Measurements from ENCODE around the gene TINAG.

TINAG gene

GRCh38 chr6:54353975-54354374 is 45.7 kb downstream of the TINAG start:
- Mint-ChIP-seq H3K4me1 (no peaks in the 10 kb centered on the region), H3K36me3 (ENCODE audit: low read depth) (no peaks in the 10 kb centered on the region), H3K27ac (no peak overlapping the region), H3K9me3 (no peaks in the 10 kb centered on the region), H3K4me3 (no peak overlapping the region), H3K27me3 (ENCODE audit: low read depth, poor library complexity) (peaks cover 4% of the 10 kb centered on the region)
- TF ChIP-seq CTCF (IDR thresholded peaks at IDR 0.05) = no peak
- DNase-seq = no peak

GRCh38 chr6:54354608-54355007 is 46.4 kb downstream of the TINAG start:
- Mint-ChIP-seq H3K27ac (no peak overlapping the region), H3K4me1 (no peaks in the 10 kb centered on the region), H3K4me3 (no peak overlapping the region), H3K27me3 (ENCODE audit: low read depth, poor library complexity) (peaks cover 4% of the 10 kb centered on the region), H3K36me3 (ENCODE audit: low read depth) (no peaks in the 10 kb centered on the region), H3K9me3 (no peaks in the 10 kb centered on the region)
- no peak for DNase-seq
- no peak for TF ChIP-seq CTCF (IDR thresholded peaks at IDR 0.05)

- no peak for TF ChIP-seq CTCF (IDR thresholded peaks at IDR 0.05)
- peaks cover 4% of the 10 kb centered on the region for H3K27me3 Mint-ChIP-seq (ENCODE audit: low read depth, poor library complexity)
- H3K36me3 Mint-ChIP-seq (ENCODE audit: low read depth) = no peaks in the 10 kb centered on the region
- DNase-seq = no peak
- no peaks in the 10 kb centered on the region for H3K9me3 Mint-ChIP-seq
- H3K4me3 Mint-ChIP-seq = no peak overlapping the region
- no peak overlapping the region for H3K27ac Mint-ChIP-seq
- no peaks in the 10 kb centered on the region for H3K4me1 Mint-ChIP-seq
These were observed 48.9 kb downstream of the TINAG start for GRCh38 chr6:54357141-54357540.

- Mint-ChIP-seq H3K36me3 (ENCODE audit: low read depth) (no peaks in the 10 kb centered on the region), H3K4me1 (no peaks in the 10 kb centered on the region), H3K27ac (no peak overlapping the region), H3K27me3 (ENCODE audit: low read depth, poor library complexity) (peaks cover 4% of the 10 kb centered on the region), H3K4me3 (no peak overlapping the region), H3K9me3 (no peaks in the 10 kb centered on the region)
- no peak for TF ChIP-seq CTCF (IDR thresholded peaks at IDR 0.05)
- no peak for DNase-seq
These were observed 52.9 kb downstream of the TINAG start for GRCh38 chr6:54361188-54361587.

GRCh38 chr6:54361734-54362133 is 53.5 kb downstream of the TINAG start:
- no peak overlapping the region for H3K4me3 Mint-ChIP-seq
- TF ChIP-seq CTCF (IDR thresholded peaks at IDR 0.05) = no peak
- H3K9me3 Mint-ChIP-seq = no peaks in the 10 kb centered on the region
- DNase-seq = no peak
- peaks cover 4% of the 10 kb centered on the region for H3K27me3 Mint-ChIP-seq (ENCODE audit: low read depth, poor library complexity)
- H3K4me1 Mint-ChIP-seq = no peaks in the 10 kb centered on the region
- no peaks in the 10 kb centered on the region for H3K36me3 Mint-ChIP-seq (ENCODE audit: low read depth)
- H3K27ac Mint-ChIP-seq = no peak overlapping the region

GRCh38 chr6:54366667-54367327 is 58.6 kb downstream of the TINAG start:
- no peak for DNase-seq
- Mint-ChIP-seq H3K4me3 (no peak overlapping the region), H3K9me3 (no peaks in the 10 kb centered on the region), H3K4me1 (no peaks in the 10 kb centered on the region), H3K36me3 (ENCODE audit: low read depth) (no peaks in the 10 kb centered on the region), H3K27me3 (ENCODE audit: low read depth, poor library complexity) (no peaks in the 10 kb centered on the region), H3K27ac (no peak overlapping the region)
- no peak for TF ChIP-seq CTCF (IDR thresholded peaks at IDR 0.05)
